Small intestine (tissue), 7 donors: ENCODE data around the gene BTRC. TPM values are rescaled to one million over a fixed set of nuclear protein-coding genes. Genes with fewer than 3 reads are reported as not detected.
"Not testable (repeated sequence)": the region's sequence is repeated elsewhere in the genome, so short reads cannot be mapped to it uniquely, and the experiment has no call there.

ENCODE experiments used
- DNase-seq, 2 donors: peaks; one replicate each; pipeline versions ENCODE4 v3.0.0 to v3.0.0-alpha.2; 2013
- FAIRE-seq: peaks from 2 replicates; lab custom pipeline; 2012; peaks lifted over from hg19 to GRCh38; lab: Jason Lieb, UNC
- H3K27ac ChIP-seq, 3 donors: one replicate each; pipeline ENCODE4 v1.5.1; 2013; ENCODE audit warnings: low read length in 2 of 3, mild to moderate bottlenecking in 2 of 3, control low read depth in 1 of 3, inconsistent platforms in 1 of 3, low read depth in 1 of 3, moderate library complexity in 1 of 3
- H3K27me3 ChIP-seq, 3 donors: one replicate each; pipeline ENCODE4 v1.6.1; 2013; ENCODE audit warnings: low read length in 3 of 3, inconsistent platforms in 1 of 3; ENCODE audit not compliant: control insufficient read depth in 3 of 3, insufficient read depth in 3 of 3
- H3K36me3 ChIP-seq, 3 donors: one replicate each; pipeline ENCODE4 v1.6.1; 2013; ENCODE audit warnings: low read length in 3 of 3, inconsistent platforms in 1 of 3, low read depth in 1 of 3, mild to moderate bottlenecking in 1 of 3, moderate library complexity in 1 of 3; ENCODE audit not compliant: control insufficient read depth in 3 of 3, insufficient read depth in 2 of 3
- H3K4me1 ChIP-seq, 3 donors: one replicate each; pipeline ENCODE4 v1.6.1; 2013; ENCODE audit warnings: low read length in 2 of 3, inconsistent platforms in 1 of 3, low read depth in 1 of 3, mild to moderate bottlenecking in 1 of 3, moderate library complexity in 1 of 3; ENCODE audit not compliant: control insufficient read depth in 3 of 3, insufficient read depth in 2 of 3
- H3K4me3 ChIP-seq, 3 donors: one replicate each; pipeline ENCODE4 v1.5.1; 2013; ENCODE audit warnings: low read length in 3 of 3, control low read depth in 1 of 3, inconsistent platforms in 1 of 3, low read depth in 1 of 3, mild to moderate bottlenecking in 1 of 3, moderate library complexity in 1 of 3
- H3K9me3 ChIP-seq, 2 donors: one replicate each; pipeline ENCODE4 v1.6.1; 2013; ENCODE audit warnings: low read depth in 1 of 2, low read length in 1 of 2; ENCODE audit not compliant: control insufficient read depth in 2 of 2, insufficient read depth in 1 of 2
- WGBS, 3 donors: extraction: QIAGEN DNeasy Blood & Tissue Kit; methylation state at CpG; one replicate each; pipeline ENCODE4 v1.1.7; 2013; 5-methylcytosine and 5-hydroxymethylcytosine counted together
- polyA plus RNA-seq, 4 donors: library from polyadenylated mRNA; stranded (reverse) in 3 of 4; unstranded in 1 of 4; fragments of 200-250 nt in 3 of 4; fragments of 120-200 nt in 1 of 4; gene quantifications; one replicate each; pipeline versions ENCODE4 v1.2.1 to v1.2.3, GENCODE V29; 2013
- donor health status: healthy with polysubstance abuse.
- donor health status: control.
- donor health status: control.
- donor health status: Bipolar disorder and iron deficiency.
- donor health status: healthy.

The BTRC gene
- polyA plus RNA-seq, 4 donors, result 3.0 to 12.5 (median 4.9) TPM

GRCh38 chr10:101364721-101365120, 10.8 kb downstream of the BTRC start:
- Histone ChIP-seq H3K36me3 (peaks cover 0 to 13% (median 0%) of the 10 kb centered on the region in 3 donors), H3K27ac (no peak overlapping the region), H3K4me1 (no peaks in the 10 kb centered on the region), H3K9me3 (no peaks in the 10 kb centered on the region), H3K27me3 (no peaks in the 10 kb centered on the region), H3K4me3 (no peak overlapping the region)
- FAIRE-seq (peak; percentile 84), DNase-seq (no peak)
- 80 to 87% (median 83%) methylated on average over 7 of the region's 7 CpGs for WGBS, 3 donors

- Histone ChIP-seq H3K4me1 (no peaks in the 10 kb centered on the region), H3K27me3 (no peaks in the 10 kb centered on the region), H3K27ac (no peak overlapping the region), H3K36me3 (peaks cover 0 to 12% (median 0%) of the 10 kb centered on the region in 3 donors), H3K4me3 (no peak overlapping the region), H3K9me3 (no peaks in the 10 kb centered on the region)
- WGBS, 3 donors, result 86 to 90% (median 88%) methylated on average over 9 of the region's 9 CpGs
- FAIRE-seq (no peak), DNase-seq (peak in 1 of 2 donors; percentile 32)
Measured at GRCh38 chr10:101367569-101368453, 13.8 kb downstream of the BTRC start.

- FAIRE-seq, result no peak
- peaks cover 0 to 10% (median 0%) of the 10 kb centered on the region in 3 donors for H3K36me3 ChIP-seq
- H3K27ac ChIP-seq, result no peak overlapping the region
- no peaks in the 10 kb centered on the region for H3K27me3 ChIP-seq
- no peak overlapping the region for H3K4me3 ChIP-seq
- no peaks in the 10 kb centered on the region for H3K4me1 ChIP-seq
- no peak for DNase-seq
- 96 to 99% (median 97%) methylated on average over 1 of the region's 1 CpG for WGBS, 3 donors
- H3K9me3 ChIP-seq, result no peaks in the 10 kb centered on the region
Measured at GRCh38 chr10:101373063-101373462, 19.1 kb downstream of the BTRC start.

- DNase-seq, H3K4me3 ChIP-seq, FAIRE-seq, H3K27ac ChIP-seq, H3K27me3 ChIP-seq, H3K4me1 ChIP-seq, H3K9me3 ChIP-seq, H3K36me3 ChIP-seq: not testable (repeated sequence)
- WGBS, 3 donors, result 90 to 100% (median 99%) methylated on average over 3 of the region's 3 CpGs
Measured at GRCh38 chr10:101373993-101374392, 20.0 kb downstream of the BTRC start.

- DNase-seq, result no peak
- H3K9me3 ChIP-seq, result no peaks in the 10 kb centered on the region
- H3K27ac ChIP-seq, result no peak overlapping the region
- peaks cover 0 to 2% (median 0%) of the 10 kb centered on the region in 3 donors for H3K36me3 ChIP-seq
- no peak for FAIRE-seq
- no peaks in the 10 kb centered on the region for H3K27me3 ChIP-seq
- no peaks in the 10 kb centered on the region for H3K4me1 ChIP-seq
- H3K4me3 ChIP-seq, result no peak overlapping the region
- WGBS, 3 donors, result 80 to 93% (median 88%) methylated on average over 7 of the region's 7 CpGs
Measured at GRCh38 chr10:101375076-101375475, 21.1 kb downstream of the BTRC start.

GRCh38 chr10:101379663-101380352, 25.8 kb downstream of the BTRC start:
- Histone ChIP-seq H3K4me3 (no peak overlapping the region), H3K4me1 (no peaks in the 10 kb centered on the region), H3K27ac (no peak overlapping the region), H3K36me3 (no peaks in the 10 kb centered on the region), H3K9me3 (no peaks in the 10 kb centered on the region), H3K27me3 (no peaks in the 10 kb centered on the region)
- DNase-seq, result no peak
- 67 to 73% (median 67%) methylated on average over 5 of the region's 5 CpGs for WGBS, 3 donors
- FAIRE-seq, result no peak

GRCh38 chr10:101380353-101381017, 26.5 kb downstream of the BTRC start:
- Histone ChIP-seq H3K4me3 (no peak overlapping the region), H3K27me3 (no peaks in the 10 kb centered on the region), H3K27ac (no peak overlapping the region), H3K36me3 (no peaks in the 10 kb centered on the region), H3K9me3 (no peaks in the 10 kb centered on the region), H3K4me1 (no peaks in the 10 kb centered on the region)
- no peak for DNase-seq
- FAIRE-seq, result no peak
- WGBS, 3 donors, result 80 to 87% (median 86%) methylated on average over 5 of the region's 5 CpGs
